ENCODE results near the gene GALM.

The GALM gene

DNA sequence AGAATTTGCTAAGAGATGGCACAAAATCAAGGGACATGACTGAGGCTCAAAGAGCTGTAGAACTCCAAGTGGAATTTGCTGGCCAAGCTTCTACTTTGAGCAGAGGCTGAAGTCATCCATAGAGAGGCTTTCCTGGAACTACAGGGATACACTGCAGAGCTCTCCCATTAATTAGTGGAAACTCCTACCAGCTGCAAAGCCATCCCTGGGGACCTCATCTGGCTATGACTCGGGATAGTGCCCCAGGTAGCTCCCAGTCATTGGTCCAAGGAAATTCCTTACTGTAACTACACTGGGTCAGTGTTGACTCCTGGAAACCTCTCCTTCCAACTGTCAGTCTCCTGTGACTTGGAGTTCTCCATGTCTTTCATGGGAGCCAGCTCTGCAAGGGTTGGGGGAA lies 10.5 kb upstream of the GALM start:
- TF ChIP-seq, protein P1, sequence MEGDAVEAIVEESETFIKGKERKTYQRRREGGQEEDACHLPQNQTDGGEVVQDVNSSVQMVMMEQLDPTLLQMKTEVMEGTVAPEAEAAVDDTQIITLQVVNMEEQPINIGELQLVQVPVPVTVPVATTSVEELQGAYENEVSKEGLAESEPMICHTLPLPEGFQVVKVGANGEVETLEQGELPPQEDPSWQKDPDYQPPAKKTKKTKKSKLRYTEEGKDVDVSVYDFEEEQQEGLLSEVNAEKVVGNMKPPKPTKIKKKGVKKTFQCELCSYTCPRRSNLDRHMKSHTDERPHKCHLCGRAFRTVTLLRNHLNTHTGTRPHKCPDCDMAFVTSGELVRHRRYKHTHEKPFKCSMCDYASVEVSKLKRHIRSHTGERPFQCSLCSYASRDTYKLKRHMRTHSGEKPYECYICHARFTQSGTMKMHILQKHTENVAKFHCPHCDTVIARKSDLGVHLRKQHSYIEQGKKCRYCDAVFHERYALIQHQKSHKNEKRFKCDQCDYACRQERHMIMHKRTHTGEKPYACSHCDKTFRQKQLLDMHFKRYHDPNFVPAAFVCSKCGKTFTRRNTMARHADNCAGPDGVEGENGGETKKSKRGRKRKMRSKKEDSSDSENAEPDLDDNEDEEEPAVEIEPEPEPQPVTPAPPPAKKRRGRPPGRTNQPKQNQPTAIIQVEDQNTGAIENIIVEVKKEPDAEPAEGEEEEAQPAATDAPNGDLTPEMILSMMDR (IDR thresholded peaks at IDR 0.05; ENCODE audit: borderline replicate concordance, insufficient read depth, low read depth, low read length): no peak
- H3K4me3 ChIP-seq (ENCODE audit: low read depth, low read length): no peak overlapping the region

DNA sequence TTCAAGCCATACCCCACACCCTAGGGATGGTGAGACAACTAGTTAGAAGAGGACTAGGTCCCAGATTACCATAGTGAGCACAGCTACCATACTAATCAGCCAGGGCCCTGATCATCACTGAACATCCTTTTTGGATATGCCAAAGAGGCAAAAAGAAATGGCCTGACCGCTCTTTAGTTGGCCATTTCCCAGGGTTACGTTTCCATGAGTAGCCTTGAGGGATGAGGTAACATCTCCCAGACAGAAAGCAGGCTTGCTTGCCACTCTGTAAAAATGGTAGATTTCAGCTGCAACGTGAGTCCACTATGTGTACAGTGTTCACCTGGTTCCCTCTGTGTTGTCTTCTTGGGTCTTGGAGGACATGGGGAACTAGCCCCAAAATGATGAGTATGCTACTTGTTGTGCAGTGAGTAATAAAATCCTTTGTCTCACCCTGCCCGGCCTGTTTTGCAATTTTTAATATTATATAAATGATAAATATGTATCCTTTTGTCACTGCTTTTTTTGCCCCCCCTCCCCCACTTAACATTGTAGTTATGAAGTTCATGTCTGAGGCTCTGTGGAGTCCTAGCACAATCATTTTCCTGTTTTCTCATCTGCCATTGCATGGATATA lies 8.9 kb upstream of the GALM start:
- H3K4me3 ChIP-seq (ENCODE audit: low read depth, low read length): no peak overlapping the region
- TF ChIP-seq, protein P1 (IDR thresholded peaks at IDR 0.05; ENCODE audit: borderline replicate concordance, insufficient read depth, low read depth, low read length): no peak

DNA sequence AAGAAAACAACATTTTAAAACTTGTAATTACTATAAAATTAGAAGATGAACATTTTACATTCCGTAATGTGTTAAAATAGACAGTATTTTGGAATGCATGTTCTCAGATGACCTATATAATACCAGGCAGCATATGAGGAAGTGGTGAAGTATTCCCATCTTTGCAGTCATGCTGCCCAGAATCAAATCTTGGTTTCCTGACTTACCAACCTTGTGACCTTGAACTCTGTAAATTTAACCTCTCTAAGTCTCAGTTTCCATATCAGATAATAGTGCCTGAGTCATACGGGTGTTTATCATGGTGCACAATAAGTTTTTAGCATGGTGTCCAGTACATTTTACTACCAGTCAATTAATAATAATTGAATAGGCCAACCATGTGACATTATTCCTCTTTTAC lies 7.3 kb upstream of the GALM start:
- no peak overlapping the region for H3K4me3 ChIP-seq (ENCODE audit: low read depth, low read length)
- TF ChIP-seq, protein P1 (IDR thresholded peaks at IDR 0.05; ENCODE audit: borderline replicate concordance, insufficient read depth, low read depth, low read length): no peak

DNA sequence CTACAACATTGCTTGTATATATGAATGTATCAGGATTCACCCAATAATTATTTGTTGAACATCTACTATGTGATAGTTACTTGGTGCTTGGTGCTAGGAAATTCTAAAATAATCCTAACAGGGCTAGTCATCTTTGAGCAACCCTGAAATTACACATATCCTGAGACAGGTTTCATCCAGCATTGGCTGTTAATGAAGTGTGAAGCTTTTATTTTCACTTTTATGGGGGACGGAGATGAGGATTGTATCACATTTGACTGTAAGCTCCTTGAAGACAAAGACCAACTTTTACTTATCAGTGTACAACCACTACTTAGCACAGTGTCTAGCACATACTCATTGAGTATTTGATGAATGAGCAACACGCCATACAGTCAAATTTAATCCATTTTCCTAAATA lies 6.8 kb upstream of the GALM start:
- no peak overlapping the region for H3K4me3 ChIP-seq (ENCODE audit: low read depth, low read length)
- TF ChIP-seq, protein P1 (IDR thresholded peaks at IDR 0.05; ENCODE audit: borderline replicate concordance, insufficient read depth, low read depth, low read length): no peak

DNA sequence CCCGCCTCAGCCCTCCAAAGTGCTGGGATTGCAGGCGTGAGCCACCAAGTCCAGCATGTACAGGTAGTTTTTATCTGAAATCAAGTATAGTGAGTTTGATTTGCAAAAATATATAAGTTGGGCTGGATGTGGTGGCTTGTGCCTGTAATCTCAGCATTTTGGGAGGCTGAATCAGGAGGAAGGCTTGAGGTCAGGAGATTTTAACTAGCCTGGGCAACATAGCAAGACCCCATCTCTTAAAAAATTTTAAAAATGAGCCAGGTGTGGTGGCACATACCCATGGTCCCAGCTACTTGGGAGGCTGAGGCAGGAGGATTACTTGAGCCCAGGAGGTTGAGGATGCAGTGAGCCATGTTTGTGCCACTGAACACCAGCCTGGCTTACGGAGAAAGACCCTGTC lies 5.6 kb upstream of the GALM start:
- no peak overlapping the region for H3K4me3 ChIP-seq (ENCODE audit: low read depth, low read length)
- TF ChIP-seq, protein P1 (IDR thresholded peaks at IDR 0.05; ENCODE audit: borderline replicate concordance, insufficient read depth, low read depth, low read length): no peak

DNA sequence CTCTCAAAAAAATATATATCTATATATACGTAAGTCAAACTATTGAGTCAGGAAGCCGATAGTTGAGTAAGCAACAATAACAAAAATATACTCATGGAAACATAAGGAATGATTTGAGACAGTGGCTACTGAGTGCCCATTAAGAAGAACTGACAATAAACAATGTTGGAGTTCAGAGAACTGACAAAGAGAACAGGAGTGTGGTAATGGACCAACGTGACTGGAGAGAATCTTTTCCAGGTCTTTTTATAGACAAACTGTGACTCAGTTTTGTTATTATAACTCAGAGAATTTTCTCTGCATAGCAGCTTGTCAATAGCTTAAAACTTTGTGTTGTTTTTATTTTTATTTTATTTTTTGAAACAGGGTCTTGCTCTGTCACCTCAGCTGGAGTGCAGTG lies 4.6 kb upstream of the GALM start:
- TF ChIP-seq, protein P1 (IDR thresholded peaks at IDR 0.05; ENCODE audit: borderline replicate concordance, insufficient read depth, low read depth, low read length): no peak
- H3K4me3 ChIP-seq (ENCODE audit: low read depth, low read length): no peak overlapping the region

DNA sequence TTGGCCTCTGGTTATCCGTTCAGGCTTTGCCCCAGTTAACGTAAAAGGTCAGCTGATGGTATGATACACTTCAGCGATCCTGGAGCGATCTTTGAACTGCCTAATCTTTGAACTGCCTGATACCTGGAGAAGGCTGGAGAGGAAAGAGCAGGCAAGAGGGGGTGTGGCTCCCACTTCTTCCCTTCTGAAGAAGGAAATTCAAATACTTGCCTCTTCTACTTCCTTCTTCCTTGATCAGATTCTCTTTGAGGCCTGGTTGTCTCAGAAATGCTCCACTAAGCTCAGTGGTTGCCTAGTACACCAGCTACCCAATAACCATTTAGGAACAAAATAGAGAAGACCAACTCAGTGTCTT lies 619 bp downstream of the GALM start:
- H3K4me3 ChIP-seq (ENCODE audit: low read depth, low read length): no peak overlapping the region
- TF ChIP-seq, protein P1 (IDR thresholded peaks at IDR 0.05; ENCODE audit: borderline replicate concordance, insufficient read depth, low read depth, low read length): no peak

All from GM12875 (cell line).